Sigmoid colon (tissue), 4 donors: ENCODE measurements around the gene EFEMP1.

Experiments
- EP300 ChIP-seq, 4 donors: sonication (generic); formaldehyde crosslinking; IDR thresholded peaks; one replicate each; pipeline ENCODE4 v1.6.1; 2017; ENCODE audit warnings: antibody characterized with exemption in 4 of 4
- POLR2AphosphoS5 ChIP-seq, 4 donors: sonication (generic); formaldehyde crosslinking; IDR thresholded peaks; one replicate each; pipeline ENCODE4 v1.6.1; 2017; ENCODE audit warnings: antibody characterized with exemption in 4 of 4
- TF ChIP-seq, protein P1 (sequence below), 4 experiments: fragments of 450-650 bp in 3 of 4; fragments of 200-600 bp in 1 of 4; IDR thresholded peaks; one replicate each; pipeline ENCODE4 v1.5.1; 2016 to 2019; ENCODE audit warnings: antibody characterized with exemption in 4 of 4, mild to moderate bottlenecking in 3 of 4, moderate library complexity in 2 of 4

DNA sequence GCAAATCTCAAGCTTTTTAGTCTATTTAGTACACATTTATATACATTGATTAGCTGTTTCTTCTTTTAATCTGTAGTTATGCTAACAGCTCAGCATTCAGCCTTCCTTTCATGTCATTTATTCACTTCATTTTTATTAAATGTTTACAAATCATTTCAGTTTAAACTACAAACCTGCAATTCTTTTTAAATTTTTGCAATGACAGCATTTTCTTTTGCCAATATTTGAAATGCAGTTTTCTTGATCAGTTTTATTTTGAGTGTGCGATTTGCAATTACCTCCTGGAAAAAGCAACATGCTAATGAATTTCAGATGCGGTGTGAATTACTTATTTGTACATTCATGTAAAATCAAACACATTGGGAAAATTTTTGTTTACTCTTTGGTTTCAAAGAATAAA lies 13.5 kb downstream of the EFEMP1 start:
- TF ChIP-seq, protein P1, sequence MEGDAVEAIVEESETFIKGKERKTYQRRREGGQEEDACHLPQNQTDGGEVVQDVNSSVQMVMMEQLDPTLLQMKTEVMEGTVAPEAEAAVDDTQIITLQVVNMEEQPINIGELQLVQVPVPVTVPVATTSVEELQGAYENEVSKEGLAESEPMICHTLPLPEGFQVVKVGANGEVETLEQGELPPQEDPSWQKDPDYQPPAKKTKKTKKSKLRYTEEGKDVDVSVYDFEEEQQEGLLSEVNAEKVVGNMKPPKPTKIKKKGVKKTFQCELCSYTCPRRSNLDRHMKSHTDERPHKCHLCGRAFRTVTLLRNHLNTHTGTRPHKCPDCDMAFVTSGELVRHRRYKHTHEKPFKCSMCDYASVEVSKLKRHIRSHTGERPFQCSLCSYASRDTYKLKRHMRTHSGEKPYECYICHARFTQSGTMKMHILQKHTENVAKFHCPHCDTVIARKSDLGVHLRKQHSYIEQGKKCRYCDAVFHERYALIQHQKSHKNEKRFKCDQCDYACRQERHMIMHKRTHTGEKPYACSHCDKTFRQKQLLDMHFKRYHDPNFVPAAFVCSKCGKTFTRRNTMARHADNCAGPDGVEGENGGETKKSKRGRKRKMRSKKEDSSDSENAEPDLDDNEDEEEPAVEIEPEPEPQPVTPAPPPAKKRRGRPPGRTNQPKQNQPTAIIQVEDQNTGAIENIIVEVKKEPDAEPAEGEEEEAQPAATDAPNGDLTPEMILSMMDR (IDR thresholded peaks at IDR 0.05), result no peak
- TF ChIP-seq EP300 (IDR thresholded peaks at IDR 0.05), result no peak
- TF ChIP-seq POLR2AphosphoS5 (IDR thresholded peaks at IDR 0.05), result no peak
